ENCODE data around the gene REV1.

DNA sequence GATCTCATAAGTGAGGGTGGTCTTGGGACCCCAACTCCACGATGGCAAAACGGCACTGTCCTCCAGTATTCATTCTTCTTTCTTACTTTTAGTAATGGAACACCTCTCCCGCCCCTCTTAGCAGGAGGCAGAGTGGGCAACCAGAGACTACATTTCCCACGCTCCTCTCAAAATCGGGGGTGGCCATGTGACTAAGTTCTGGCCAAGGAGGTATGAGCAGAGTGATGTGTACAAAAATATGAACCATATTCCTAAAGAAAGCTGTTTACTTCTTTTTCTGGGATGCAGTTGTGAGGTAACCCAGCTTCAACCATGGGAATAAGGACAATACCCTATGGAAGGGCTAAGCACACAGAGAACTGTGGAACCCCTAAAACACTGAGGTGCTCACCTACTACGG lies 12.8 kb downstream of the REV1 start:
- TF ChIP-seq, protein P1, sequence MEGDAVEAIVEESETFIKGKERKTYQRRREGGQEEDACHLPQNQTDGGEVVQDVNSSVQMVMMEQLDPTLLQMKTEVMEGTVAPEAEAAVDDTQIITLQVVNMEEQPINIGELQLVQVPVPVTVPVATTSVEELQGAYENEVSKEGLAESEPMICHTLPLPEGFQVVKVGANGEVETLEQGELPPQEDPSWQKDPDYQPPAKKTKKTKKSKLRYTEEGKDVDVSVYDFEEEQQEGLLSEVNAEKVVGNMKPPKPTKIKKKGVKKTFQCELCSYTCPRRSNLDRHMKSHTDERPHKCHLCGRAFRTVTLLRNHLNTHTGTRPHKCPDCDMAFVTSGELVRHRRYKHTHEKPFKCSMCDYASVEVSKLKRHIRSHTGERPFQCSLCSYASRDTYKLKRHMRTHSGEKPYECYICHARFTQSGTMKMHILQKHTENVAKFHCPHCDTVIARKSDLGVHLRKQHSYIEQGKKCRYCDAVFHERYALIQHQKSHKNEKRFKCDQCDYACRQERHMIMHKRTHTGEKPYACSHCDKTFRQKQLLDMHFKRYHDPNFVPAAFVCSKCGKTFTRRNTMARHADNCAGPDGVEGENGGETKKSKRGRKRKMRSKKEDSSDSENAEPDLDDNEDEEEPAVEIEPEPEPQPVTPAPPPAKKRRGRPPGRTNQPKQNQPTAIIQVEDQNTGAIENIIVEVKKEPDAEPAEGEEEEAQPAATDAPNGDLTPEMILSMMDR (conservative IDR thresholded peaks at IDR 0.05; ENCODE audit: low read depth, low read length) = no peak
- TF ChIP-seq MAZ (IDR thresholded peaks at IDR 0.05; ENCODE audit: borderline replicate concordance, low read depth, low read length) = no peak
- no peak for TF ChIP-seq SMC3 (IDR thresholded peaks at IDR 0.05; ENCODE audit: low read depth, low read length)
- no peak for TF ChIP-seq BHLHE40 (IDR thresholded peaks at IDR 0.05; ENCODE audit: low read depth, low read length)
- no peak for TF ChIP-seq RFX5 (IDR thresholded peaks at IDR 0.05; ENCODE audit: low read depth, low read length)
- no peak for TF ChIP-seq MAFK (IDR thresholded peaks at IDR 0.05; ENCODE audit: low read depth, low read length)
- no peak for TF ChIP-seq NFE2L2 (IDR thresholded peaks at IDR 0.05; ENCODE audit: low read depth, low read length)
- no peak for TF ChIP-seq MXI1 (IDR thresholded peaks at IDR 0.05; ENCODE audit: borderline replicate concordance, low read depth, low read length)
- TF ChIP-seq POLR2A (IDR thresholded peaks at IDR 0.05; ENCODE audit: low read depth, low read length) = no peak
- TF ChIP-seq RCOR1 (IDR thresholded peaks at IDR 0.05; ENCODE audit: insufficient replicate concordance, low read length) = no peak
- TF ChIP-seq CHD1 (IDR thresholded peaks at IDR 0.05; ENCODE audit: low read depth, low read length) = no peak
